GM18526 (cell line): ENCODE data around the gene ZCCHC14.

ENCODE experiments used
- POLR2A ChIP-seq: IDR thresholded peaks from 3 replicates; pipeline ENCODE4 v1.6.1; 2011; ENCODE audit not compliant: insufficient read length; ENCODE audit errors: extremely low read depth

Gene ZCCHC14

DNA sequence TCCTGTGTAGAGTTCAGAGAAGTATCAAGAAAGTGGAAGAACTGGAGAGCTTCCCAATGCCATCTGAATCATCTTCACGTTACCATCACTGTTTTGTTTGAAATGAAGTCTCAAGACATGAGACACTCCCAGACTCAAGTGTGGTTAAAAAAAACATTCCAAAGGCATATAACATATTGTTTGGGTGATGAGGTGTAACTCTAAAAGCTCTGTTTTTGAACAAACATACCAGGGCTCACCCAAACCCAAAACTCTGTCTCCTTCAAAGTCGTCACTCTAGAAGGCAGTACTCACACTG is 6.3 kb upstream of the ZCCHC14 start:
- no peak for TF ChIP-seq POLR2A

DNA sequence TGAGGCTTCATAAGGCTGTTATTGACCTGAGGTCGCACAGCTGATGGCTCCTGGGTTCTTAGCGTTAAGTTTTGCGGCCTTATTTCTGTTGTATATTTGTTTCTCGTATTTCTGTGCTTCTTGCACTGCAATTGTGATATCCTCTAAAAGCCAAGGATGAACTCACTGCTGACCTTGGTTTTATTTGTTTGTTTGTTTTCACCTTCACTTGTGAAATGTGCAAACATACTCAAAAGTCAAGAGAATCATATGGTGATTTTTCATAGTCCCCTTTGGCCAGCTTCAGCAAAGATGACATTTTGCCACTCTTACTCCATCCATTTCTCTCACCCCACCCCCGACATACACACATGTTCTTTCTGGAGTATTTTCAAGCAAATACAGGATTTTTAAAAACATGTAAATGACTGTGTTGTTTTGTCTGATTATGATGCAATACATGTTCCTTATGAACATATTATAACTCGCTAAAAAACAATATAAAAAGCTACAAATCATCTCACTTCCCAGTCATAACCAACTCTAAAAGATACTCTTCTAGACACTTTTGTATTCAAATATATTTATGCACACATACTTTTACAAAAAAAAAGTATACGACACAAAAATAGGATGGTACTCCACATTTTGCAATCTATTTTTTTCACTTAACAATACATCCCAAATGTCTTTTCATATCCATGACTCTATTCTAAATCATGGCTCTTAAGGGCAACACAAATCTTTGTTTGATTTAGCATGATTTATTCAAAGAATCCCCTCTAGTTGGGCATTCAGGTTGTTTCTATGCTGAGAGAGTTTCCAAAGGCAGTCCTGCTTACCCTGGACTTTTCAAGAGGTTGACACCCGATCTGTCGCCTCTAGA is 5.7 kb upstream of the ZCCHC14 start:
- TF ChIP-seq POLR2A, result no peak

DNA sequence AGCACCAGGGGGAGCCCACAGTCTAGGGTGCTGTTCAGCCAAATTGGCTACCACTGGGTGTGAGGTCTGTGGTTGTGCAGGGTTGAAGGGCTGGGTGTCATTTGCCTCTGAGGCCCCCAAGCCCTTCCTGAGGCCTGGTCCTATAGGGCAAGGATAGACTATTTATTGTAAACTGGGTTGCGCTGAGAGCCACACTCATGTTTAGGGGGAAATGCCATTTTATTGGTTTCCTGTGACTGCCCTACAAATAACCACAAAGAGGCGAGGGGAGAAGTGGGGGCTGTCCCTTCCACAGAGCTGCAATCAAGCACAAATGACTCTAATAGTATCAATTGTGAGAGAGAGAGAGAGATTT is 3.6 kb upstream of the ZCCHC14 start:
- no peak for TF ChIP-seq POLR2A

DNA sequence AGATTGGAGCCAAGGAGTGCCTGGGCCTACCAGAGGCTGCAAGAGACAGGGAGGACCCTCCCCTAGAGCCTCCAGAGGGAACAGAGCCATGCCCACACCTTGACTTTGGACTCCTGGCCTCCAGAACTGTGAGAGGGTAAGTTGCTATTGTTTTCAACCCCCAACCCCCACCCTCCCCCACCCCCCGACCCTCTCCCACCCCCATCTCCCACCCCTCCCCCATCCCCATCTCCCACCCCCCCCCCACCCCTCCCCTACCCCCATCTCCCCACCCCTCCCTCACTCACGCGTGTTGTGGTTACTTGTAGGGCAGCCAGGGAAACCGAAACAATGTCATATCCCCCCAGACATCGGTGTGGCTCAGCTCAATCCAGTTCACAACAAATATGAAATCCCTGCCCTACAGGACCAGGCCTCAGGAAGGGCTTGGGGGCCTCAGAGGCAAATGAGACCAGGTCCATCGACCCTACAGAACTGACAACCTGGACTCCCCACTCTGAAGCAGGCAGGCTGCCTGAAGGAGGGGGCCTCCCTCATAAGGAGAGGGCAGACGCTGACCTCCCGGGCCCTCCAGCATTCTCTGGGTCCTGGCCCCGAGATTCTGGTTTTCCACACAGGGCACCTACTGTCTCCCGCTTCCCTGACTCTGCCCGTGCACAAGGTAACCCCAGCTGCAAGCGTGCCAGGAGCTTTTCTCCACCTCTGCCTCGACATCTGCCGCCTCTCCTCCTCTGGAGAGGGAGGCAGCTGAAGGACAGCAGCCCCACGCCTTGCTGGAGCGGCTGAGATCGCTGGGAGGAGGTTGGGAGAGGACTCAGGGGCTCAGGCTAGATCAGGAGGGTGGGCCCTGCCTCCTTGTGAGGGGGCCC is 3.0 kb upstream of the ZCCHC14 start:
- no peak for TF ChIP-seq POLR2A

DNA sequence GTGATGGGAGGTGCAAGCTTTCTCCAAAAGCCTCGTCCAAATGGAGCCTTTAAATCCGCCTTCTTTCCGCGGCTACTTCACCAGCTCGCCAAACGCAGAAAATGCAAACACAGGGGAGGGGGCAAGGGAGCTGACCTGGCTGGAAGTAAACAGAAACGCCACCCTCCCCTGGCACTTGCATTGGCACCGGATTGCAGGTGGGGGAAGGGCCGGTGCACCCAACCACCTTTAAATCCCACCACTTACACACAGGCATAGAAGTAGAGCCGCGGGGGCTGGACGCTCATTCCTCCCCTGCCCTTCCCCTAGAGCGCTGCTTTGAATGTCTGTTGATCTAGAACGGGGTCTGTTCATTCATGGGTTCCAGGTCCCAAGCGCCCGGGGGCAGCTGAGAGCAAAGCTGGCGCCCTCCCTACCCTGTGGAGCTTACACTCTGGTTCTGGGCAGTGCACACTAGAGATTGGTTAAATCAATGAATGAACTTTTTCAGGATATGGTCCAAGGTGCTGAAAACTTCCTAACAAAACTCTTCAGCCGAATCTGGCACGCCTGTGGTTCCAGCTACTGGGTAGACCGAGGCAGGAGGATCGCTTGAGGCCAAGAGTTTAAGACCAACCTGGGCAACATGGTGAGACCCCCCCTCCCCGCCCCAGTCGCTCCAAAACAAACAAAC is 920 bp upstream of the ZCCHC14 start:
- TF ChIP-seq POLR2A, result no peak

DNA sequence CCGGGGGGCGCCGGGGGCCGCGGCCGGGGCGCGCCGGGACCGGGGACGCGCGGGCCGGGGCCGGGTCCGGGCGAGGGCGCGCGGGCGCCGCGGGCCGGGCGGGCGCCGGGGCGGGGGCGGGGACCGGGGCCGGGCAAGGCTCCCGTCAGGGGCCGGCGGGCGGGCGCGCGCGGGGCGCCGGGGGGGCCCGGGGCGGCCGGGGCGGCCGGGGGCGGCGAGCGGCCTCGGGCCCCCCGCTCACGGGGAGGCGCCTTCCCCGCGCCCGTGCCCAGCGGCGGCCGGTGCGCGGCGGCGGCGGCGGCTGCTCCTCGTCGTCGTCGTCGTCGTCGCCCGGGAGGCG is 563 bp downstream of the ZCCHC14 start:
- no peak for TF ChIP-seq POLR2A

DNA sequence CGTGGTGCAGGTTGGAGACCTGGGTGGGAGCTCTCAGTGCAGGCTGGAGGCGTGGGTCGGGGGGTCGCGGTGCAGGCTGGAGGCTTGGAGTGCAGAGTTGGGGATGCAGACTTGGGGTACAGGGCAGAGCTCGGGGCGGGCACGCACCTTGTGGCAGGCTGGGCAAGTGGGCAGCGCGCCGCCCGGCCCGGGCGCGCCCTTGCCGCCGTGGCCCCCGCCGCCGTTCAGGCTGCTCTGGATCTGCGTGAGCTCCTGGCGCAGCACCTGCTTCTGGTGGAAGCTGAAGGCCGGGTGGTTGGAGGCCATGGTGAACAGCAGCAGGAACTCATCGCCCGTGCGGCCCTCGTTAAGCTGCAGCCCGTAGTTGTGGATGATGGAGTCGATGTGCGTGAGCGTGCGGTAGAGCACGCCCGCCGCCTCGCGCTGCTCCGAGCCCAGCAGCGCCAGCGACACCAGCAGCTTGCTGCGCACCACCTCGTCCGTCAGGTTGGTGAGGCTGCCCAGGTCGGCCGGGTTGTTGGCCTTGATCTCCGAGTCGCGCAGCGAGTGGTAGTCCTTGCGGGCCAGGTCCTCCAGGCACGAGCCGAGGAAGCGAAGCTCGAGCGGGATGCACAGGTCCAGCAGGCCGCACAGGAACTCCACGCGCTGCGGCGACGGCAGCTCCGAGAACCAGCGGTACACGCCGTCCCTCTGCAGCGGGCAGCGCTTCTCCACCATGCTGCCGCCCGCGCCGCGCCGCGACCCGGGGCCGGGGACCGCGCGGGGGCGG is 1.1 kb downstream of the ZCCHC14 start:
- no peak for TF ChIP-seq POLR2A

DNA sequence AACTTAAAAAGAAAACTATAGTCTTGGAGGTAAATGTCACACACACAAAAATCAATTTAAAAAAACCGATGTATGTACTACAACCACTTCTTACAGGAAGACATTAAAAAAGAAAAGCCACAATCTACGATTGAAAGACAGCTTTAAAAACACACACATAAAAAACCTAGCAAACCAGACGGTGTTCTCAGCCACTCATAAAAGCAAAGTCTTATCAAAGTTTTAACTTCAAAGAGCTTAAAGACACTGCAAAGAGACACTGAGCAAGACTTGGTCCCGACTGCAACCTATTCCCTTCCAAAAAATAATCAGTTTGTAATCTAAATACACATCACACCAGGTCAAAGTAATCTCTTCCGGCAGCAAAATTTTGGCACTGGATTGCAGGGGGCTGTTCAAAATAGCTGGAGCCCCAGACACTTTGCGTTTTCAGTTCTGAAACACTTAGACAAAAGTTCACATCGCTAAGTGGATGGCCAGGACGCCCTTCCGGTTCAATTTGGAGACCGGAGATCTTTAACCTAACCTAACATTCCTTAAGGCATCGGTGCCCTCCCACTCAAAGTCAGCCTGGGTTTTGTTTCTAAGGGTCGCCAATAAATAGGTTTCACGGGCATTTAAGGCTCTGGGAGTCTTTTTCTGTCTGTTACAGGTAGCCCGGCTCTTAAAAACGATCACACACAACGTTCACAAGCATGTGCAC is 2.6 kb downstream of the ZCCHC14 start:
- TF ChIP-seq POLR2A, result no peak

DNA sequence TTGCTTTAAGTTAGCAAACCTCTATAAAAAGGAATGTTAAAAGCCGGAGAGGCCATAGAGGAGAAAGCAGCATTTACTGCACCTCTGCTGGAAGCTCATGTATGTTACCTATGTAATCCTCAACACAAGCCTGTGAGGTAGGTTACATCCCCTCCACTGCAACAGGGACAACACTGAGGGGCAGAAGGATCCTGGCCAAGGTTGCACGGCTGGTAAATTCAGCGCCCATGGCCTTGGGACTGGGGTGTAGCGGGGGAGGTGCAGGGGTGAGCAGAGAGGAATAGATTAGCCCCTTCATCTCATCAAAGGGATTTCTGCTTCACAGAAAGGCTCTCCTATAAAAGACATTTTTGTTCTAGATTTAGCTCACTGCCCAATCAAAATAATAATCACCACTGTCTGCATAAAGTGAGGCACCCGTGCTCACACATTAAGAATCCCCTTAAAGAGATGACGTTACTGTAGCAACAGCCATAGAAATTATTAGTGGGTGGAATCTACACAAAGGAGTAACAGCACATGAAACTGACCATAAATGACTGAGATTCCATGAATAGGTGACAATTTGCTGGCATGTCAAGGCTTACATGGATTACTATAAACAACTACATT is 3.3 kb downstream of the ZCCHC14 start:
- TF ChIP-seq POLR2A, result no peak

DNA sequence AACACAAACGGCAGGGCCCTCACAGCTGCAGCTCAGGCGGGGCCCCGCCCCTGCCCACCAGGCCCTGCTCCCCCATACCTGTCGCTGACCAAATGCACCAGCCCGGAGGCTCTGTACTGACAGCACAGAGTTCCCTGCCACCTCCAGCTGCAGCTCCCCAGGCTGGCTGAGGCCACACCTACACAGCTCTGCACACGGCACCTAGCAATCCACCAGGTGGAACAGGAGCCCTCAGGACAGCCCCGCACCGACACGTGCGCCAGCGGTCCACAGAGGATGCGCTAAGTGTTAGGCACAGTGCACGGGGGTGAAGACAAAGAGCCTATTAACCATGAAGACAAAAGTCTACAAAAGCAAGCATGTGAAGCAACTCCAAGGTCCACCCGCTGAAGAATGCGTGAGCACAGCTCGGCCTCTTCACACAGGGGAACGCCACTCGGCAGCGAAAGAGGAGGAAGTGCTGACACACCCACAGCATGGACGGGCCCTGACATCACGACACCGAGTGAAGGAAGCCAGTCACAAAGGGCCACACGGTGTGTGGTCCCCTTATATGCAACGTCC is 5.4 kb downstream of the ZCCHC14 start:
- TF ChIP-seq POLR2A, result no peak

DNA sequence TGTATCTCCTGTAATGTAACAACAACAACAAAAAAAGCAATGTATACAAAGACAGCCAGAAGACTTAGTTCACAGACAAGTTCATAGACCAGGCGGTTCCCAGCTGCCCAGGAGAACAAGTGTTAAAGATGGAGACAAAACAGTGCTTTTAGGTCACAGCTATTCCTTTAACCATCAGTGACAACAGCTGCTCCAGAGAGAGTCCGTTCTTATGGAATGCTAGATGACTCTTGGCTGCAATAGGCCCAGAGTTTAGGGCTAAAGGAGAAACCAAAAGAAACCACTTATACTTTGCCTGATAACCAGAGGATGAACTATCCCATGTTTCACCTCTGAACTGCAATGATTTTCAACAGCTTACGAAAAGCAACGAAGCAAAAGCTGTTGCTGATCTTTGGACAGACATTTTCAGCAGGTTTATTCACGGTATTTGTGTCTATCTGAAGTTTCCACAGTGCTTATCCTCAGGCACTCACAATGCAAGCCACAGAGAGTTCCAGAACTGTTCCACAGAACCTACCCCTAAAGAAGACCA is 6.0 kb downstream of the ZCCHC14 start:
- no peak for TF ChIP-seq POLR2A

DNA sequence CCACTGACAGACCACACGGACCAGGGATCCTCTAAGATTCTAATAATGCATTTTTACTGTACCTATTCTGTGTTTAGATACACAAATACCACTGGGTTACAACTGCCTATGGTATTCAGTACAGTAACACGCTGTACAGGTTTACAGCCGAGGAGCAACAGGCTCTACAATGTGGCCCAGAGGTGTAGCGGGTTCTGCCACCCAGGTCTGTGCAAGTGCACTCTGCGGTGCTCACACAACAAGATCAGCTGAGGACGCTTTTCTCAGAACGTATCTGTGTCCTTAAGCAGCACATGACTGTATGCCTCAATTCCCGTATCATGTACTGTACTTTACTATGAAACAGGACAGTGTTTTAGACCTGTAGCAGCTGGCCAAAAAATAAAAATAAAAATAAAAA is 6.5 kb downstream of the ZCCHC14 start:
- no peak for TF ChIP-seq POLR2A

DNA sequence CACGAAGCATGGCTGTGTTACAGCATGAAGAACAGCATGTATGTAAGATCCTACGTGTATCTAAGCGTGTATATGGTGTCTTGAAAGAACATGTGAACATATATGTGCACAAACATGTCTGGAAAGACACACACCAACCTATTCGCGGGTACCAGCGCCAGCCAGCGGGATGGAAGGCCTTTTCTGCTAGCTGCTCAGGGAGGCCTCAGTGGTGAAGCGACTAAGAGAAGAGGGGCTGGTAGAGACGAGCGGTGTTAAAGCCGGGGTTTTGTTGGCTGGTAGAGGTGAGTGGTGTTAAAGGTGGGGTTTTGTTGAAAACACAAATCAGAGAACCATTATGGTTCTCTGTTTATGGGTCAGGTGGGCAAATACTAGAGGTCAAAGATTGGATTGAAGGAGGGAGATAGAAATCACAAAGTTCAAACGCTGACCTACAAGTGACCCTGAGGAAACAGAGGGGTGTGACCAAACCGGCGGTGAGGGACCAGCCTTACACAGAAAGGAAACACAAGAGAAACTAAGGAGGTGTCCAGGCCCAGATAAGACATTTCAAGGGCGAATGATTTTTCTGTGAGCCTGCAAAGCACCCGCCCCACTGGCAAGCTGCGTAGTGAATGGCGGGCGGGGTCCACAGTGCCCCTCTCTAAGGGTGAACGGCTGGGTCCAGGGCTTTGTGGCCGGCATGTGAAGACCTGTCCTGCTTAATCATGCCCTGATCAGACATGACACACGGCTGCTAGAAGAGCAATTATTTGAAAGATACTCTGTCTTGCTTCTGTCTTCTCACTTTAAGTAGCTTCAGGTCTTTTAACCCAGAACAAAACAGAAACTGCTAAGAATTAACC is 8.1 kb downstream of the ZCCHC14 start:
- no peak for TF ChIP-seq POLR2A

DNA sequence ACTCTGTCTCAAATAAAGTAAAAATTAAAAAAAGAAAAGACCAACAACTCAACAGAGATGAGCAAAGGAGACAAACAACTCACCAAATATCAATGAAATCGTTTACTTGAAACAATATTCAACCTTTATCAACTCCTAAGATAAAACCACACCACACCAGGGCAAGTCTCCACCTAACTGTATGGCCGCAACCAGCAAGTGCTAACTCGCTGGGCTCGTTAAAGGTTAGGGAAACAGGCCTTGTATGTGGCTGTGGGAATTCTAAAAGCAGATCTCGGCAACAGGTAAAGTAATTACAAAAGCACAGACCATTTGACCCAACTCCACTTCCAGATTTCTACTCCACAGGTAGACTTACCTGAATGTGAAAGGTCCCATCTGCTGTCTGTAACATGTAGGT is 9.3 kb downstream of the ZCCHC14 start:
- TF ChIP-seq POLR2A, result no peak
